ENCODE data around the gene HOXC11. TPM values are rescaled to one million over a fixed set of nuclear protein-coding genes. Genes with fewer than 3 reads are reported as not detected.

Gene HOXC11
- total RNA-seq, 1 experiment from 2014 or later, result 2.4 TPM

DNA sequence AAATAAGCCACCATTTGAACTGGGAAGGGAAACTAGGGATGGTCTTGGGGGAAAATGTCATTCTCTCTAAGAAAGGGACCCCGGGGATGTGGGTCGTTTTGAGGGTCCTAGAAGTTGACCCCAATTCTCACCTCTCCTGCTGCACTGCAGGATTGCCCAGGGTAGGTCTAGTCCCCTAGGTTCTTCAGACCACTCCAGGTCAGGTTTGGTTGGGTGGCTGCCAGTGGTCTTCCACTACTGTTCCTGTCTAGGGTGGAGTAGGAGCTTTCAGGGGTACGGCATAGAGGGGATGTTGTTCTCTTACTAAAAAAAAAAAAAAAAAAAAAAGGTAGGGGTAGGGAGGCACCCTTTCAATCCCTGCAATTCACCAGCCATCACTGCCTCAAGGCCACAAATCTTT is 43.1 kb downstream of the HOXC11 start:
- CTCF ChIA-PET, result interaction anchor here (0.5 to 0.6 kb wide), 3 partner anchors 264 to 363 kb away, joined by 4 to 6 read pairs (median 5); partner anchors contain the start of gene CISTR
- DNase-seq, result no peak
- H4K20me1 ChIP-seq (ENCODE audit: insufficient read depth), result no peaks in the 10 kb centered on the region
- intact Hi-C loops (cut with micrococcal nuclease; ENCODE audit: unreplicated experiment), result no loop called here
- no peak overlapping the region for H3K4me3 ChIP-seq
- no peak for TF ChIP-seq EZH2 (IDR thresholded peaks at IDR 0.05; ENCODE audit: low read depth)
- TF ChIP-seq, protein P1, sequence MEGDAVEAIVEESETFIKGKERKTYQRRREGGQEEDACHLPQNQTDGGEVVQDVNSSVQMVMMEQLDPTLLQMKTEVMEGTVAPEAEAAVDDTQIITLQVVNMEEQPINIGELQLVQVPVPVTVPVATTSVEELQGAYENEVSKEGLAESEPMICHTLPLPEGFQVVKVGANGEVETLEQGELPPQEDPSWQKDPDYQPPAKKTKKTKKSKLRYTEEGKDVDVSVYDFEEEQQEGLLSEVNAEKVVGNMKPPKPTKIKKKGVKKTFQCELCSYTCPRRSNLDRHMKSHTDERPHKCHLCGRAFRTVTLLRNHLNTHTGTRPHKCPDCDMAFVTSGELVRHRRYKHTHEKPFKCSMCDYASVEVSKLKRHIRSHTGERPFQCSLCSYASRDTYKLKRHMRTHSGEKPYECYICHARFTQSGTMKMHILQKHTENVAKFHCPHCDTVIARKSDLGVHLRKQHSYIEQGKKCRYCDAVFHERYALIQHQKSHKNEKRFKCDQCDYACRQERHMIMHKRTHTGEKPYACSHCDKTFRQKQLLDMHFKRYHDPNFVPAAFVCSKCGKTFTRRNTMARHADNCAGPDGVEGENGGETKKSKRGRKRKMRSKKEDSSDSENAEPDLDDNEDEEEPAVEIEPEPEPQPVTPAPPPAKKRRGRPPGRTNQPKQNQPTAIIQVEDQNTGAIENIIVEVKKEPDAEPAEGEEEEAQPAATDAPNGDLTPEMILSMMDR (conservative IDR thresholded peaks at IDR 0.05), result no peak
- 0 out of 2 replicates have a peak overlapping the region, but pooled peaks have one; percentile 99 for H3K4me2 ChIP-seq
- POLR2A ChIA-PET (ENCODE audit: unreplicated experiment), result no interaction called here
- no peaks in the 10 kb centered on the region for H3K36me3 ChIP-seq (ENCODE audit: low read depth)
- H3K9me2 ChIP-seq (ENCODE audit: insufficient read depth), result no peaks in the 10 kb centered on the region
- H2AFZ ChIP-seq, result no peak overlapping the region
- H3K4me1 ChIP-seq (replicated peaks; ENCODE audit: insufficient read depth), result no peaks in the 10 kb centered on the region; the same call in 1 of the 2 replicates
- no peaks in the 10 kb centered on the region for H3K27me3 ChIP-seq (ENCODE audit: insufficient read depth, low read depth)
- no peak overlapping the region for H3K27ac ChIP-seq
- no peaks in the 10 kb centered on the region for H3K79me2 ChIP-seq (ENCODE audit: low read depth)
- H3F3A ChIP-seq (ENCODE audit: insufficient read depth, low read depth), result no peaks in the 10 kb centered on the region
- no TSS peak for BruUV-seq (replicated peaks)
- no peaks in the 10 kb centered on the region for H3K9me3 ChIP-seq (ENCODE audit: insufficient read depth, low read depth)

DNA sequence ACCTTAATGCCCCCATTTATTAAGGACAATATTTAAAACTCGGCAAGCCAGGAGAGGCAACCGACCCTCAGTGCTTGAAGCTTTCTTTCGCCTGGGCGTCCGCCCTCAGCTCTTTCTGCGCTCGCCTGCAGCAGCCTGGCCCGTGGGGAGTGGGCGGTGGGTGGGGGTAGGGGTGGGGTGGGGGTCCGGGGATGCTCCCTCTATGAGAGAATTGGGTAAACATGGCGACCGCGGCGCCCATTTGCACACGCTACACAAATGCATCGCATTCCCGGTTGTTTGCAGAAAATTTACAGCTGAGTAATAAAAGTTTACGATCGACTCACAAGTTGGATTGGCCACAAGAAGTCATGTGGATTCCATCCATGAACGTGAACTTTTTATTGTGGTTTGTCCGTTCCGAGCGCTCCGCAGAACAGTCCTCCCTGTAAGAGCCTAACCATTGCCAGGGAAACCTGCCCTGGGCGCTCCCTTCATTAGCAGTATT is 43.6 kb downstream of the HOXC11 start:
- TF ChIP-seq EZH2 (IDR thresholded peaks at IDR 0.05; ENCODE audit: low read depth), result no peak
- TF ChIP-seq, protein P1 (conservative IDR thresholded peaks at IDR 0.05), result no peak
- peak overlapping the region; percentile 82 for H3K4me3 ChIP-seq
- ChIA-PET POLR2A (ENCODE audit: unreplicated experiment) (no interaction called here), CTCF (interaction anchor here (0.5 to 1.8 kb wide), 6 partner anchors 8 to 363 kb away, joined by 3 to 37 read pairs (median 4); partner anchors contain the start of genes HOXC5 and HOXC8)
- no peaks in the 10 kb centered on the region for H3F3A ChIP-seq (ENCODE audit: insufficient read depth, low read depth)
- intact Hi-C loops (cut with micrococcal nuclease; ENCODE audit: unreplicated experiment), result no loop called here
- H3K9me3 ChIP-seq (ENCODE audit: insufficient read depth, low read depth), result no peaks in the 10 kb centered on the region
- no peaks in the 10 kb centered on the region for H3K9me2 ChIP-seq (ENCODE audit: insufficient read depth)
- no peak overlapping the region for H2AFZ ChIP-seq
- no peaks in the 10 kb centered on the region for H3K79me2 ChIP-seq (ENCODE audit: low read depth)
- BruUV-seq (replicated peaks), result no TSS peak
- no peaks in the 10 kb centered on the region for H3K36me3 ChIP-seq (ENCODE audit: low read depth)
- no peak for DNase-seq
- H3K27me3 ChIP-seq (ENCODE audit: insufficient read depth, low read depth), result no peaks in the 10 kb centered on the region
- H3K27ac ChIP-seq, result no peak overlapping the region
- H3K4me1 ChIP-seq (replicated peaks; ENCODE audit: insufficient read depth), result no peaks in the 10 kb centered on the region; the same call in 1 of the 2 replicates
- no peaks in the 10 kb centered on the region for H4K20me1 ChIP-seq (ENCODE audit: insufficient read depth)
- H3K4me2 ChIP-seq, result peak overlapping the region; percentile 99

DNA sequence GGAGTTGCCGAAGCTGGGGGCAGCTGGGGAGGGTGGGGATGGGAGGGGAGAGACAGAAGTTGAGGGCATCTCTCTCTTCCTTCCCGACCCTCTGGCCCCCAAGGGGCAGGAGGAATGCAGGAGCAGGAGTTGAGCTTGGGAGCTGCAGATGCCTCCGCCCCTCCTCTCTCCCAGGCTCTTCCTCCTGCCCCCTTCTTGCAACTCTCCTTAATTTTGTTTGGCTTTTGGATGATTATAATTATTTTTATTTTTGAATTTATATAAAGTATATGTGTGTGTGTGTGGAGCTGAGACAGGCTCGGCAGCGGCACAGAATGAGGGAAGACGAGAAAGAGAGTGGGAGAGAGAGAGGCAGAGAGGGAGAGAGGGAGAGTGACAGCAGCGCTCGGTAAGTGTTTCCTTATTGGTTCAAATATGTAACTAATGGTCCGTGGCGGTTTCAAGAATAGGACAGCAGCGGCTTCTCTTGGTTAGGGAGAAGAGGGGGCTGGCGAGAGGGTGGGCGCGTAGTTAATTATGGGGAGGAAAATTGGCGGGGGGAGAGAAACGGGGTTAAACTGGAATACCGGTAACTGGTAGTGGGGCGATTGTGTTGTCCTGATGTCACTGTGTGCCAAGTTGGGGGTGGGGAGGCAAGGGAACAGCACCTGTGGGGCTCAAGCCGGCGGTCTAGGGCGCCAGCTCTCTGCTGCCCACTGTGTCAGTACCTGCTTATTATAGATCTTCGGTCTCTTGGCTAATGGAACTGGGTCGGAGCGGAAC is 44.3 kb downstream of the HOXC11 start:
- Histone ChIP-seq H3K27ac (peak overlapping the region; percentile 7; the same call in 1 of the 2 replicates), H3K79me2 (ENCODE audit: low read depth) (no peaks in the 10 kb centered on the region), H3K9me2 (ENCODE audit: insufficient read depth) (no peaks in the 10 kb centered on the region), H3K9me3 (ENCODE audit: insufficient read depth, low read depth) (no peaks in the 10 kb centered on the region), H3K4me2 (peak overlapping the region; percentile 99), H4K20me1 (ENCODE audit: insufficient read depth) (no peaks in the 10 kb centered on the region), H3F3A (ENCODE audit: insufficient read depth, low read depth) (no peaks in the 10 kb centered on the region), H3K4me1 (replicated peaks; ENCODE audit: insufficient read depth) (no peaks in the 10 kb centered on the region; the same call in 1 of the 2 replicates), H3K4me3 (peak overlapping the region; percentile 82), H3K27me3 (ENCODE audit: insufficient read depth, low read depth) (no peaks in the 10 kb centered on the region), H2AFZ (peak overlapping the region; percentile 94), H3K36me3 (ENCODE audit: low read depth) (no peaks in the 10 kb centered on the region)
- BruUV-seq (replicated peaks), result no TSS peak
- intact Hi-C loops (cut with micrococcal nuclease; ENCODE audit: unreplicated experiment), result no loop called here
- ChIA-PET CTCF (interaction anchor here (0.6 to 1.8 kb wide), 7 partner anchors 8 to 326 kb away, joined by 3 to 37 read pairs (median 4); partner anchors contain the start of genes HOXC5 and HOXC8), POLR2A (ENCODE audit: unreplicated experiment) (interaction anchor here (0.5 to 0.8 kb wide), 6 partner anchors 19 to 427 kb away, joined by 3 to 31 read pairs (median 4); partner anchors contain the start of gene SMUG1)
- DNase-seq, result peak in 1 of 2 experiments; percentile 52
- no peak for TF ChIP-seq EZH2 (IDR thresholded peaks at IDR 0.05; ENCODE audit: low read depth)
- TF ChIP-seq, protein P1 (conservative IDR thresholded peaks at IDR 0.05), result no peak
